IMR-90 (cell line): ENCODE measurements around the gene OSTC. TPM values are rescaled to one million over a fixed set of nuclear protein-coding genes. Genes with fewer than 3 reads are reported as not detected.

Experiments used
- ATAC-seq: fragments of 200-7000 bp; cut with Tn5 transposase; 2 replicates; pipeline ENCODE4 v1.9.1; 2020; ENCODE audit warnings: low read depth, mild to moderate bottlenecking, moderate library complexity
- BruUV-seq: library from RNA; stranded (reverse); fragments of 400-500 nt; replicated peaks from 2 replicates; lab custom pipeline; 2021; lab: Mats Ljungman, UMichigan
- CTCF ChIA-PET: fragments of 300-600 bp; formaldehyde crosslinking; extraction: SDS; loops from one replicate; lab custom pipeline; 2021; ENCODE audit warnings: antibody characterized with exemption; lab: Yijun Ruan, JAX
- POLR2A ChIA-PET: fragments of 300-600 bp; sonication (Branson Sonifier 250); formaldehyde crosslinking; loops from one replicate; lab custom pipeline; 2022; ENCODE audit warnings: antibody characterized with exemption; ENCODE audit not compliant: unreplicated experiment; lab: Charles Lee
- DNase-seq: peaks from one replicate; pipeline ENCODE4 v3.0.0; 2013
- H2AFZ ChIP-seq: replicated peaks from 2 replicates; pipeline ENCODE3; 2013; ENCODE audit warnings: low read length, mild to moderate bottlenecking; ENCODE audit not compliant: poor library complexity
- H2AK5ac ChIP-seq: 2 replicates; pipeline ENCODE4 v1.6.1; 2013; ENCODE audit warnings: low read depth, low read length, inconsistent platforms
- H2AK9ac ChIP-seq: replicated peaks from 2 replicates; pipeline ENCODE3; 2013; ENCODE audit warnings: mild to moderate bottlenecking, low read depth, low read length, moderate library complexity; ENCODE audit not compliant: poor library complexity
- H2BK120ac ChIP-seq: 2 replicates; pipeline ENCODE4 v1.6.1; 2013; ENCODE audit warnings: low read depth, low read length, inconsistent platforms
- H2BK15ac ChIP-seq: 3 replicates; pipeline ENCODE4 v1.6.1; 2013; ENCODE audit warnings: low read depth, low read length, inconsistent platforms
- H2BK20ac ChIP-seq: 2 replicates; pipeline ENCODE4 v1.6.1; 2013; ENCODE audit warnings: low read depth, mild to moderate bottlenecking, inconsistent platforms, low read length, moderate library complexity
- H2BK5ac ChIP-seq: 2 replicates; pipeline ENCODE4 v1.6.1; 2013; ENCODE audit warnings: mild to moderate bottlenecking, low read depth, low read length, inconsistent platforms; ENCODE audit not compliant: poor library complexity, severe bottlenecking
- H3K14ac ChIP-seq: replicated peaks from 2 replicates; pipeline ENCODE4 v1.6.1; 2013; ENCODE audit warnings: low read depth, low read length, inconsistent platforms
- H3K18ac ChIP-seq: 2 replicates; pipeline ENCODE4 v1.6.1; 2013; ENCODE audit warnings: low read depth, low read length, control low read depth
- H3K23ac ChIP-seq: 2 replicates; pipeline ENCODE4 v1.6.1; 2013; ENCODE audit warnings: low read depth, low read length, inconsistent platforms
- H3K27ac ChIP-seq: 2 replicates; pipeline ENCODE4 v1.5.1; 2013; ENCODE audit warnings: mild to moderate bottlenecking, control low read depth, low read length; ENCODE audit not compliant: insufficient read depth
- H3K27me3 ChIP-seq: 2 replicates; pipeline ENCODE4 v1.6.1; 2013; ENCODE audit warnings: low read length; ENCODE audit not compliant: control insufficient read depth, insufficient read depth
- H3K36me3 ChIP-seq: 2 replicates; pipeline ENCODE4 v1.6.1; 2013; ENCODE audit warnings: low read length, mixed read lengths; ENCODE audit not compliant: control insufficient read depth, insufficient read depth
- H3K4ac ChIP-seq: 2 replicates; pipeline ENCODE4 v1.6.1; 2013; ENCODE audit warnings: low read depth, low read length, inconsistent platforms
- H3K4me1 ChIP-seq: 2 replicates; pipeline ENCODE4 v1.6.1; 2013; ENCODE audit warnings: low read length, mixed read lengths; ENCODE audit not compliant: control insufficient read depth, insufficient read depth
- H3K4me2 ChIP-seq: 2 replicates; pipeline ENCODE4 v1.6.1; 2013; ENCODE audit warnings: low read depth, mild to moderate bottlenecking, control low read depth, low read length, moderate library complexity
- H3K4me3 ChIP-seq: 2 replicates; pipeline ENCODE4 v1.5.1; 2013; ENCODE audit warnings: low read depth, mild to moderate bottlenecking, control low read depth, low read length, moderate library complexity; ENCODE audit not compliant: insufficient read depth
- H3K56ac ChIP-seq: 2 replicates; pipeline ENCODE4 v1.6.1; 2013; ENCODE audit warnings: low read length, inconsistent platforms; ENCODE audit not compliant: insufficient read depth; ENCODE audit errors: extremely low read depth
- H3K79me1 ChIP-seq, 2 experiments: 2 replicates each; pipeline ENCODE4 v1.6.1; 2013; ENCODE audit warnings: low read length in 2 of 2, inconsistent platforms in 1 of 2, low read depth in 1 of 2
- H3K9ac ChIP-seq: 2 replicates; pipeline ENCODE4 v1.6.1; 2013; ENCODE audit warnings: low read depth, low read length, control low read depth
- H3K9me1 ChIP-seq: 2 replicates; pipeline ENCODE4 v1.6.1; 2013; ENCODE audit warnings: low read length, inconsistent platforms; ENCODE audit not compliant: insufficient read depth
- H3K9me3 ChIP-seq: 2 replicates; pipeline ENCODE4 v1.6.1; 2013; ENCODE audit warnings: low read length; ENCODE audit not compliant: control insufficient read depth, insufficient read depth
- H4K20me1 ChIP-seq: 2 replicates; pipeline ENCODE4 v1.6.1; 2013; ENCODE audit warnings: low read length, inconsistent platforms; ENCODE audit not compliant: insufficient read depth
- H4K5ac ChIP-seq: 2 replicates; pipeline ENCODE4 v1.6.1; 2013; ENCODE audit warnings: mild to moderate bottlenecking, low read depth, low read length, control low read depth
- H4K8ac ChIP-seq, 2 experiments: 2 replicates each; pipeline ENCODE4 v1.6.1; 2013; ENCODE audit warnings: low read depth in 2 of 2, low read length in 2 of 2, control low read depth in 1 of 2, inconsistent platforms in 1 of 2
- H4K91ac ChIP-seq: 2 replicates; pipeline ENCODE4 v1.6.1; 2013; ENCODE audit warnings: low read depth, low read length, inconsistent platforms; ENCODE audit not compliant: insufficient read depth
- CEBPB ChIP-seq: IDR thresholded peaks from 2 replicates; pipeline ENCODE4 v1.6.1; 2012; ENCODE audit warnings: low read depth, low read length, improper control_type of control experiment
- CHD1 ChIP-seq: IDR thresholded peaks from 2 replicates; pipeline ENCODE4 v1.6.1; 2012; ENCODE audit warnings: low read depth, low read length, improper control_type of control experiment
- CTCF ChIP-seq: conservative IDR thresholded peaks from 2 replicates; pipeline ENCODE4 v1.5.1; 2012; ENCODE audit warnings: mild to moderate bottlenecking, low read depth, low read length, improper control_type of control experiment
- MAZ ChIP-seq: IDR thresholded peaks from 2 replicates; pipeline ENCODE4 v1.6.1; 2012; ENCODE audit warnings: low read depth, mild to moderate bottlenecking, low read length, improper control_type of control experiment, moderate library complexity, borderline replicate concordance
- NFE2L2 ChIP-seq: fragments of 150-350 bp; IDR thresholded peaks from 2 replicates; pipeline ENCODE4 v1.6.1; 2016; ENCODE audit warnings: low read depth, mild to moderate bottlenecking, low read length
- SMC3 ChIP-seq: fragments of 150-350 bp; IDR thresholded peaks from 2 replicates; pipeline ENCODE4 v1.6.1; 2016; ENCODE audit warnings: low read depth, mild to moderate bottlenecking, antibody characterized with exemption, low read length, moderate library complexity
- WGBS, 2 experiments: methylation state at CpG; one replicate each; pipeline versions ENCODE4 v1.1.5 to v1.1.7; 2013; ENCODE audit warnings: missing lambda C conversion rate in 2 of 2; ENCODE audit not compliant: insufficient read length in 1 of 2; ENCODE audit errors: extremely low coverage in 2 of 2; 5-methylcytosine and 5-hydroxymethylcytosine counted together
- dilution Hi-C: fragments of 300-500 bp; cut with HindIII; formaldehyde crosslinking; loops from one replicate; pipeline ENCODE4 v1.14.3; 2018; ENCODE audit warnings: low sequenced_read_pairs; ENCODE audit not compliant: unreplicated experiment
- in situ Hi-C: fragments of 300-500 bp; cut with MboI; formaldehyde crosslinking; loops from 3 replicates; pipeline ENCODE4 v1.14.3; 2019; ENCODE audit warnings: low sequenced_read_pairs, inconsistent platforms, mixed read lengths
- intact Hi-C: fragments of 100-400 bp; cut with micrococcal nuclease; formaldehyde crosslinking; loops from 2 replicates; pipeline ENCODE4 v1.10.0; 2022
- polyA plus RNA-seq, 3 experiments: library from polyadenylated mRNA; depleted of rRNA; stranded (reverse); fragments of >200 nt; gene quantifications; 2 replicates each; pipeline ENCODE4 v1.2.3, GENCODE V29; 2012; ENCODE audit warnings: low replicate concordance in 1 of 3
- total RNA-seq: library from RNA; depleted of rRNA; stranded (reverse); fragments of >200 nt; gene quantifications from 2 replicates; pipeline ENCODE4 v1.2.3, GENCODE V29; 2012

The OSTC gene
- total and polyA plus RNA-seq, 2 of the 4 experiments (the other 2 are of a cell fraction), result 173 to 13,576 TPM

GRCh38 chr4:108716340-108716739 is 65.9 kb downstream of the OSTC start:
- no peak overlapping the region for H2BK20ac ChIP-seq
- no peak overlapping the region for H2BK120ac ChIP-seq
- no peak overlapping the region for H3K14ac ChIP-seq
- intact Hi-C loops (no loop called here), in situ Hi-C loops (no loop called here), dilution Hi-C loops (no loop called here)
- no peak for ATAC-seq
- no peak for DNase-seq
- no peak overlapping the region for H4K91ac ChIP-seq
- no peak overlapping the region for H3K4me3 ChIP-seq
- no peak overlapping the region for H3K4me2 ChIP-seq
- WGBS, 2 experiments, result no CpG with 5 or more reads among the region's 2 CpGs
- H3K4me1 ChIP-seq, result no peaks in the 10 kb centered on the region
- no peak overlapping the region for H2BK5ac ChIP-seq
- H3K23ac ChIP-seq, result no peak overlapping the region
- TF ChIP-seq CTCF, result no peak
- no peak for TF ChIP-seq NFE2L2
- no peak for TF ChIP-seq SMC3
- TF ChIP-seq MAZ, result no peak
- TF ChIP-seq CHD1, result no peak
- no peak for TF ChIP-seq CEBPB
- H3K27me3 ChIP-seq, result no peaks in the 10 kb centered on the region; the same call in 1 of the 2 replicates
- H2AK5ac ChIP-seq, result no peak overlapping the region
- H3K56ac ChIP-seq, result no peak overlapping the region
- H2BK15ac ChIP-seq, result no peak overlapping the region
- no TSS peak for BruUV-seq
- no peak overlapping the region for H2AFZ ChIP-seq
- H3K4ac ChIP-seq, result no peak overlapping the region
- ChIA-PET CTCF (no interaction called here), POLR2A (no interaction called here)
- H3K79me1 ChIP-seq, result no peaks in the 10 kb centered on the region
- H3K18ac ChIP-seq, result no peak overlapping the region
- H4K8ac ChIP-seq, result no peak overlapping the region
- H3K9me1 ChIP-seq, result no peaks in the 10 kb centered on the region
- no peaks in the 10 kb centered on the region for H3K9me3 ChIP-seq
- no peak overlapping the region for H3K9ac ChIP-seq
- no peaks in the 10 kb centered on the region for H4K20me1 ChIP-seq
- H2AK9ac ChIP-seq, result no peak overlapping the region
- no peaks in the 10 kb centered on the region for H3K36me3 ChIP-seq
- H4K5ac ChIP-seq, result no peak overlapping the region
- no peak overlapping the region for H3K27ac ChIP-seq
